HG03196 (cell line): ENCODE measurements around the gene CACUL1.
"Not testable (repeated sequence)": the region's sequence is repeated elsewhere in the genome, so short reads cannot be mapped to it uniquely, and the experiment has no call there.

Source experiments
- ATAC-seq: cut with Tn5 transposase; IDR thresholded peaks from one replicate; pipeline ENCODE4 v1.9.1; 2021; ENCODE audit not compliant: unreplicated experiment

The CACUL1 gene

DNA sequence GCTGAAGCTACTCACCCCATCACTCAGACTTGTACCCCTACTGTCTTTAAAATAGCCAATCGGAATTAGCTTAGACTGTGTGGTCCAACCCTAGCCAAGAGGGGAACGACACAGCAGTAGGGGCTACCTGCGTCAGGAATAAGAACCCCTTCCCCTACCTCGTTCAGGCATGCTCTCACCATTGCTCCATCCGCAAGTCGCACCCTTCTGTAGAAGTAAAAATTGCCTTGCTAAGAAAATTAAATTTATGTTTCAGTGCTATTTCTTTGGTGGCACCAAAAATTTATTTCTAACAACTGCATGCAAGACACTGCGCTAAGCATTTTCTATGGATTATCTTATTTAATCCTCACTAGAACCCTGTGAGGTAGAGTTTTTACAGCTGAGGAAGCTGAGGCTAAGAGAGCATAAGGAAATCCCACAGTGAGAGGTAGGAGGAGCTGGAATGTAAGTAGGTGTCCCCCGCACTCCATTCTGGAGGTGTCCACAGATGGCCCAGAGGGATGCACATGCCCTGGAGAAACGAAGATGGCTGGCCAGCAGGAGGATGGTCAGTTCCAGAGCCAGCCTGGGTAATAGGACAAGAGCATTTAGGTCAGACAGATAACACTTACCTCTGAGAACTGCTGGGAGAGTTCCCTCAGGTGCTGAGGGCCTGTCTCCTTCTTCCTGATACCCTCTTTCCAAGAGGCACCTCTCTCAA, 15.3 kb upstream of the CACUL1 start:
- no peak for ATAC-seq

DNA sequence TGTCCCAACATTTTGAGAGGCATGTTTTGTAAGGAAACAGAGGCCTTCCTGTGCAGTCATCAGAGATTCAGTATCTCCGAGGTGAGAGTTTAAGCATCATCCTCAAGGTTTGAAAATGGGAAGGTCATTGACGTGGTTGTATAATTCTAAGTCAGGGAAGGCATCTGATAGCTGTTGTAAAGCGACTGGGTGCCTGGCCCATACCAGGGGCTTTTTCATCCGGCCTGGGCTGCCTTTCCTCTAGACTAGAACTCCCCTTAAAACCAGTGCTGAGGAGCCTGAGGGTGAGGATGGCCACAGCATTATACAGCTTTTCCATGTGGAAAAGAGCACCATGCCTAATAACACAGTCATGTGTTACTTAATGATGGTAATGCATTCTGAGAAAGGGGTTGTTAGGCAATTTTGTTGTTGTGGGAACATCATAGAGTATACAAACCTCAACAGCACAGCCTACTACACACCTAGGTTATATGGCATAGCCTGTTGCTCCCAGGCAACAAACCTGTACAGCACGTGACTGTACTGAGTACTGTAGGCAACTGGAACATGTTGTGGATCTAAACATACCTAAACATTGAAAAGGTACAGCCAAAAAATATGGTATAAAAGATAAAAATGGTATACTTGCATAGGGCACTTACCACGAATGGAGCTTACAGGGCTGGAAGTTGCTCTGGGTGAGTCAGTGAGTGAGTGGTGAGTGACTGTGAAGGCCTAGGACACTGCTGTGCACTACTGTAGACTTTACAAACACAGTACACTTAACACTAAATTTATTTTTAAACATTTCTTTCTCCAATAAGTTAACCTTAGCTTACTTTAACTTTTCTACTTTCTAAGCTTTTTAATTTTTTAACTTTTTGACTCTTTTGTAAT, 13.5 kb upstream of the CACUL1 start:
- no peak for ATAC-seq

DNA sequence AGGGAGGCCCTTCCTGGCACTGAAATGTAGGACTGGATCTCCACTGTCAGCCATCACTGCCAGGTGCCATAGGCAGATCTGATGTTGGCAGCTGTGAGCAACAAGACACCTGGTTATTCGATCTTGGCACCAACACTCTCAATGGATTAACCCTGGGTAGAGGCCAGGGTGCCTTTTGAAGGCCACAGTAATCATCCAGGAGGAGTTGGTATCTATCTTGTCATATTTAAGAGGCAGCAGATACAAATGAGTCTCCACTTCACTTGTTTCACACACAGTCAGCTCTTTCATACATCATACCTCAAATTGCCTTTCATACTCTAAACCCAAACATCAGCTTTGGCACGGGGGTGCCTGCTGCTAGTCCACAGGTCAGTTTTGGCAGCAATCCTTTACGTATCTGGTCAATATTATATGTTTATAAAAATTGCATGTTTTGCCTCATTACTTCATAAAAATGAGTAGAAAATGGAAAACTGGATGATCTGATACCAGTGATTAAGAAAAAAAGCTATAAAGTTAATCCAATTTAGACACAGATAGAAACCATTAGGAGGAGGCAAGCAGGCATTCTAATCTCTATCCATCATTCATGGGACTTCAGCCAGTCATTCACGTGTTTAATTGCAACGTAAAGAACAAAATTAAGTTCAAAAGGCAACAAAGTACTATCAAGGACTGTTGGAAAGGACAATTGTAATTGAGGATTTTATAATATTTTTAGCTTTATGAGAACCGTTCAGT, 12.7 kb upstream of the CACUL1 start:
- no peak for ATAC-seq

DNA sequence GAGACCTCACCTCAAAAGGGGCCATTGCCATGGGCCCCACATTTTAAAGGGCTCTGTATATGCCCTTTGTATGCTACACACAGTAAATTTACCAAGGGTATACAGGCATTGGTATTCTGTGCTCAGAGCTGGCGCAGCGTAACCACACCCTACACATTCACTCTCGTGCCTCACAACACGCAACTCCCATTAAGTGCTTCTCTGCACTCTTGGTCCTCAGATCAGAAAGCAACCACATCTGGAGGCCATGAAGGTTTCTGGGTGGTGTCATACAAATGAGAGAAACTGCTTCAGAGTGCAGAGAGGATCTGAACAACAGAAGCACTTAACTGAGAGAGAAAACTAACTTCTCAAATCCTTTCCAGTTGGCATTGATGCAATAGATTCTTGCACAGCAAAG, 9.4 kb upstream of the CACUL1 start:
- ATAC-seq = no peak

DNA sequence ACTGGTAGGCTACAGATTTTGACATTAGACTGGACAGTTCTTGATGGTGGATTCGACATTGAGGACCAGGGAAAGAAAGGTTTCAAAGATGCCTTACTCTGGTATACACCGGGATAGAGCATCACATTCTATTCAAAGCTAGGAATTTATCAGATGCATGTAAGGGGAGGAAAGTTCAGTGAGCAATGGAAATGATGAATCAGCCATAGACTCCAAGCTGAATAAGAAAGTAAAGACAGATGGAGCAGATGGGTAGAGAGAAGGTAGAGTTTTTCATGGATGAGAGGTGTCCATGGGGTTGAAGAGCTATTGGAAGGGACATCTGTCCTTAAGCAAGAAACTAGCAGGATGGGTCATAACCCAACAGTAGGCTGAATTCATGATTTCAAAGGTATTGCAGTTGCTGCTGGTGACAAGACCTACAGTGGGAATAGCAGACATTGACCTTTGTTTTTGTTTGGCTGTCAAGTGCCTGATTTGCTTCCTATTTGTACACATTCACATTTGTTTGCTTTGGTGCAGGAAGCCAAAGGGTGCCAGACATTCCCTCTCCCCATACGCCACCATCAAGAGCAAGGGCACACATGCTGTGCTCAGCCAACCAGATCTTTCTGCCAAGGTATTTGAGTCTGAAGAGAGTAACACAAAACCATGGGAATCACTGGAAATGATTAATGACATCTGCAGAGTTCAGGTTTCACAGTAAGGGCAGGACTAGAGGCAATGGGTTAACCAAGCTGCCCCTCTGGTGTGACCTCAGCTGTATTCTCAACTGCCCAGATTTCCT, 8.6 kb upstream of the CACUL1 start:
- no peak for ATAC-seq

DNA sequence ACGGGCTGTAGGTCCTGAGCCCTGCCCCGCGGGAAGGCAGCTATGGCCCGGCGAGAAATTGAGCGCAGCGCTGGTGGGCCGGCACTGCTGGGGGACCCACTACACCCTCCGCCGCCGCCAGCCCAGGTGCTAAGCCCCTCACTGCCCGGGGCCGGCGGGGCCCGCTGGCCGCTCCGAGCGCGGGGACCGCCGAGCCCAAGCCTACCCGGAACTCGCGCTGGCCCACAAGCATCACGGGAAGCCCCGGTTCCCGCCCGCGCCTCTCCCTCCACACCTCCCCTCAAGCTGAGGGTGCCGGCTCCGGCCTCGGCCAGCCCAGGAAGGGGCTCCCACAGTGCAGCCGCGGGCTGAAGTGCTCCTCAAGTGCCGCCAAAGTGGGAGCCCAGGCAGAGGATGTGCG, 5.5 kb upstream of the CACUL1 start:
- ATAC-seq = no peak

DNA sequence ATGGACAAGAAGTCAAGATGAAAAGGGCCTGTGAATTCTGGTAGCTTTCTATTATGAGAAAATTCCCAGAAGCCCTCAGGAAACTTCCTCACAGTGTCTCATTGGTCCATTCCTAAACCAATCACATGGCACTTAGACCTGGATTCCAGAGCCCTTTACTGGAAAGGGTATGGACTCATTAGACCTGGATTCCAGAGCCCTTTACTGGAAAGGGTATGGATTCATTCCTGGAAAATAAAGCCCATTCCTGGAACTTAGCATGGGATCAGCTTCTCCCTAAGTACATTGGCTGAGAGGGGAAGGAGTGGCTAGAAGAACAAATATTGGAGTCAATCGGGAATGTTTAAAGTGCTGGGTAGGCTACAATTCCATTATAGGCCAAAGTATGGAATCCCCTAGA, 3.7 kb upstream of the CACUL1 start:
- no peak for ATAC-seq

DNA sequence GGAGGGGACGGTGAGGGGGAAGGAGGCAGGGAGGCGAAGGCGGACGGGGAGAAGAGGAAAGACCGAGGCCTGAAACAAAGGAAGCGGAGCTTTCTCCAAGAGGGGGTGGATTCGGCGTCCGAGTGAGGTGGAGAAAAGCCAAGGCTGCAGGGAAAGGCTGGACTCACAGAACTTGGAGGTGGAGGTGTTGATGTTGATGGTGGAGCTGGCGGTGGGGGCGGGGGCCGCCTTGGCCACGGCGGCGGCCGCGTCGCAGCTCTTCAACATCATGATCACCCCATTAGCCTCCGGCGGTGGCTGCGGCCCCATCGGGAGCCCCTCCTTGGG, 578 bp downstream of the CACUL1 start:
- no peak for ATAC-seq

DNA sequence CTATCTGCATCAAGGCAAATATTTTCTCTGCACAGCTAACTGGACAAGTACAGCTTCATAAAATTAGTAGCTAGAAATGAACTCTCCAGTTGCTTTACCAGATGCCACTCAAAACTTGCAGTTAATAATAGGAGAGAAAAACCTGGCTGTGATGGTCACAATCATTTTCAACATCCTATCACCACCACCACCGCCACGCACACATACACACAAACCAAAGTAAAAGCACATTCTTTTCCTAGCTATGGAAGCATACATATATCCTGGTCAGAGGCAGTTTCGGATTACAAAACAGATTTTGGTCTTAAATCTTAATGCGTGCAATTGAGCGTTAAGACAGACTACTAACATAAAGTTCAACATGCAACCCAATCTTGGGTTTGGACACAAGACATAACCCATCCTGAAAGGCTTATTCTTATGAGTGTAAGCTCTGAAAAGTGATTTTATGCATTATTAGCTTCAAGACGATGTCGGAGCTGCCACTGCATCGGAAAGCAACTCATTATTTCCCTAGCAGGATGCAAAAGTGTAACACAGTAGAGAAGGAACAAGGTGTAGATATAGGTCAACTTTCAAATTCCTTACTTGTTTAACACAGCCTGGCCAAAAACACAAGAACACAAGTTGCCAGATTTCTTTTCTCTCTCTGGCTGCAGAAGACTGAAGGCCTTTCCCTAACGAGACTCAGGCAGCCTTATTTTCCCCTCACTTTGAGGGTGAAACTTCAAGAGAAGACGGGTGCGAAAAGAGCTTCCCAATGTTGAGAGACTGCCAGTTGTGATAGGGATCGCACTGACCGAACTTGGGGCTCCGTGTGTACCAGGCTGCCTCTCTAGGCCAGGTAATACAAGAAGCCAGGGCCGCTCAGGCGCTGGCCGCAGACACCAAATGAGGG, 1.2 kb downstream of the CACUL1 start:
- peak; percentile 25 for ATAC-seq

DNA sequence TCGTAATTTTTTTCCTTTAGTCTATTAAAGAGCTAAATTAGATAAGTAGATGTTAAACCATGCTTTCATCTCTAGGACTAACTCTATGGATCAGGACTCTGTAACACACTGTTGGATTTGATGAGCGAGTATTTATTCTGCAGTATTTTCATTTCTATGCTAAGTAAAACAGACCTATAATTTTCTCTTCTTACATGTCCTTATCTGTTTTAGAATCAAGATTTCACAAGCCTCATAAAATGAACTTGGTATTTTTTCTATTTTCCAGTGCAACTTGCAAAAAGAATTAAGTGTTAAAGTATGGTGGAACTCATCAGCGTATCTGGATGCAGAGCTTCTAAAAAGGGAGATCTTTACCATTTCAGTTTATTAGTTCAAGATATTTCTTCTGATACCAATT, 2.4 kb downstream of the CACUL1 start:
- ATAC-seq = no peak

DNA sequence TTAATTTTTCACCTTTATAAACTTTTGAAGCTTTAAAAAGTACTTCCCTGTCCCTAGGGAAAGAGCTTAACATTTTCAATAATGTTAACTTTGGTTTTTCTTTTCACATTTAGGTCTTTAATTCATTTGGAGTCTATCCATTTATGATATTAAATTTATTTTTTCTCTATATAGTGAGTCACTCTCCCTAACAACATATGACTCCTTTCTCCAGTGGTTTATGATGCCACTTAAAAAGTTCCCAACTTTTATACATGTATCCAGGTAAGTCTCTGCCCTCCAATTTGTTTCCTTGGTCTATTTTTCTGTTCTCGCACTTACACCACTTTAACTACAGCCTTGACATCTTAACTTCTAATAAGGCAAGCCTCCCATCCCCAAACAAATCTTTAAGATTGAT, 3.5 kb downstream of the CACUL1 start:
- ATAC-seq = no peak

DNA sequence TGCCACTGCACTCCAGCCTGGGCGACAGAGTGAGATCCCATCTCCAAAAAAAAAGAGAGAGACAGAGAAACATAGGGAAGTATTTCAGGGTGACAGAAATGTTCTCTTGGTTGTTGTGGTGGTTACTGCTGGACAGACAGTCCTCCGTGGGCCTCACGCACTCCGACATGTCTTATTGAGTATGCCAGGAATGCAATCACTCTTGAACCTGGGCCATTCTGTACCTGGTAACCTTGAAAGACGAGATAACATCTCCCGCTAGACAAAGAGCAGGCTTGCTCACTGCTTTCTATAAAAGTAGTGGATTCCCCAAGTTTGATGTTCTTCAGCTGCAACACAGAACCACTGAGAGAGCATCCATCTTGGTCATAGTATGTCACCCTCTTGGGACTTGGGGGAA, 6.7 kb downstream of the CACUL1 start:
- no peak for ATAC-seq

DNA sequence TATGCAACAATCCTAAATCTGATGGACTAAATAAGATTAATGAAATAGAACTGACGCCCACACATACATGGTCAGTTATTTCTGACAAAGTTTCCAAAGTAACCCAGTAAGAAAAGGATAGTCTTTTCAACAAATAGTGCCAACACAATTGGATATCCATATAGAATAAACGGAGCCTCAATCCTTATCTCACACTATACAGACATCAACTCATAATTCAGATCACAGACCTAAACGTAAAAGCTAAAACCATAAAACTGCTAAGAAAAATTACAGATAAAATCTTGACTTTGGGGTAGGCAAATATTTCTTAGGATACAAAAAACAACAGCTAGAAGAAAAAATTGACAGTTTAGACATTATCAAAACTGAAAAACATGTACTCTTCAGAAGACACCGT, 8.5 kb downstream of the CACUL1 start:
- ATAC-seq = no peak

DNA sequence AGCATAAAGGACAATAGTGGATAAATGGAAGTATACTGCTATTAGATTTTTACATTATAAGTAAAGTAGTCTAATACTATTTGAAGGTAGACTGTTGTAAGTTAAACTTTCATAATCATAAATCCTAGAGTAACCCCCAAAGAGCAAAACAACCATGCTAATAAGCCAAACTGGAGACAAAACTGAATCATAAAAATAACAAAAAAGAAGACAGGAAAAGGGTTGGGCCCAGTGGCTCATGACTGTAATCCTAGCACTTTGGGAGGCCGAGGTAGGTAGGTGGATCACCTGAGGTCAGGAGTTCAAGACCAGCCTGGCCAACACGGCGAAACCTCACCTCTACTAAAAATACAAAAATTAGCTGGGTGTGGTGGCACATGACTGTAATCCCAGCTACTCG, 9.7 kb downstream of the CACUL1 start:
- ATAC-seq = no peak

DNA sequence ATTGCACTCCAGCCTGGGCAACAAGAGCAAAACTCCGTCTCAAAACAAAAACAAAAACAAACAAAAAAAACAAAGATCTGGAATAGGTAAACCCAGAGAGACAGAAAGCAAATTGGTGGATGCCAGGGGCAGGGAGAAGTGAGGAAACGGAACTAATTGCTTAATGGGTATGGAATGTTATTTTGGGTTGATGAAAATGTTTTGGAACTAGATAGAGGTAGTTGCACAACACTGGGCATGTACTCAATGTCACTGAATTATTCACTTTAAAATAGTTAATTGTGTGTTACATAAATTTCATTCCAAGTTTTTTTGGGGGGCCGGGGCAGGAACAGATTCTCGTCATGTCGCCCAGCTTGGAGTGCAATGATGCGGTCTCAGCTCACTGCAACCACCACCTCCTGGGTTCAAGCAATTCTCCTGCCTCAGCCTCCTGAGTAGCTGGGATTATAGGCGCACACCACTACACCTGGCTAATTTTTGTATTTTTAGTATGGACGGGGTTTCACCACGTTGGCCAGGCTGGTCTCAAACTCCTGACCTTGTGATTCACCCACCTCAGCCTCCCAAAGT, 10.3 kb downstream of the CACUL1 start:
- ATAC-seq = not testable (repeated sequence)

DNA sequence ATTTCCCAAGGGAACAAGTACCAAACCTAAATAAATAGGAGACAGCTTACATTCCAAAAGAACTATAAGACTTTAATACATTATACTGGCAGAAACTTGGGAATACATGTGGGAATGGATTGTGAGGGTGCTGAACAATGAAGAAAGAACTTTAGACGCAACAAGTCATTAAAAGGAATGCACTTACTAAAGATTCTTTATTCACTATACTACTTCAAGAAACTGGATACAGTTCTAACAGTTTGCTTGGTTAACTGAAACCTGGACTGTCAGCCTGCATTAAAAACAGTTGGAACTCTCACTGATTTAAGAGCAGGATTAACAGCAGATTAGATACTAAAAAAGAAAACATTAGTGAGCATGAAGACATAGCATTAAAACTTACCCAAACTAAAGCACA, 12.0 kb downstream of the CACUL1 start:
- no peak for ATAC-seq

DNA sequence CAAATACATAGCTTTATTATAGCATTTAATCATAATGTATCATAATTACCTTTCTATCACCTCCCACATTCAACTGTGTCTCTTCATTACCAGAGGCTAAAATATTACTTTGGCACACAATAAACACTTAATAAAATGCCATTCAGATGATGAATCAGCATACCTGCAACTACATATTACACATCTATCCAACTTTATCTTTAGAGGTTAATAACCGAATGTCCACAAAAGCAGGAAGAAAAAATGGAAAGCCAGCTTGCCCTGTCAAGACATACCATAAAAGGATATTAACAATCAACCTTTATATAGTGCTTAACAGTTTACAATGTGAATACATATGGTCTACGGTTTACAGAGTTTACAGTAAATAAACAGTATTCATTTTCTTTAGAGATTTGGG, 12.7 kb downstream of the CACUL1 start:
- ATAC-seq = no peak

DNA sequence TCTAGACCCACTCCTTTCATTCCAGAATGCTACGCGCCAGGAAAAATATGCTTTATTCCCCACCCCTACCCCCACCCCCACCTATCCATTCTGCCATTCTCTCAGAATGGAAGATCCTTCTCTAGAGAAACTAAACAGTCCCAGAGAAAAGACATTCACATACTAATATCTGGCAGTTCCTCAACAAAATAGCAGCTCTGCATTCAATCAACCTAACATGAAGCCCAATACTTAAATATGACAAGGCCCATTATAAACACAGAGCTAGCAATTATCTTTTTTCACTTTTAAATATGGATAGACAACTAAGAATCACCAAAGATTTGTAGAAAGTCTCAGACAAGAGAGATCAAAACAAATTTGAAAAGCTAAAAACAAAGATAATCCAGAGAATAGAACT, 16.4 kb downstream of the CACUL1 start:
- no peak for ATAC-seq

DNA sequence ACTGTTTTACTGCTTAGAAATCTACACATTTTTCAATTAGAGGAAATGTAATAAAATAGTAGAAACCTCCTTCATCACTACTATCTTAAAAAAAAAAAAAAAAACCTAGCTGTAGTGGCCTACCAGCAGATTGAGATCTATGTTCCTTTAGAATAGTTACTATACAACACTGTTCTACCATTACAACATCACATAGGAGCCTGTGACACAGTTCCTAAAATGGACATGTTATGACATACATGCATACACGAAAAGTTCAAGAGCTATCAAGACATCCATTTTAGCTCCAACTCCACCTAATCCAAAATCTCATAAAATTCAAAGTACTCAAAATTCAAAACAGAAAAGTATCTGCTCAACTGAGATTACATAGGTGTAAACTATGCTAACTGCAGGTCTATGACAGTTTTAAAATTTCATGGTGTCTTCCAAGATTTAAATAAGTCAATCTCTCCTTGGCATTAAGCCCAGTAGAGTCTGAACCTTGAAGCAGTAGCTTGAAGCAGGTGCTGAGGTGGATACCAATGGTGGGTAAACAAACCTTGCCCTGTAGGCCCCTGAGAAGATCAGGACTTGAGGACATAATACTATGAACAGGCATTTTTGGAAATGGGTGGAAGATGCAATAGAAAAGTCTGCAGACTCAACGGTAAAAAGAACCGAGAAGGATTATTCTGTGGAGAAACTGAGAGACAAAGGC, 17.0 kb downstream of the CACUL1 start:
- ATAC-seq = no peak
